HG03571 (cell line): ENCODE measurements around the gene PLPPR2.
"Not testable (repeated sequence)": the region's sequence is repeated elsewhere in the genome, so short reads cannot be mapped to it uniquely, and the experiment has no call there.

Source experiments
- ATAC-seq: cut with Tn5 transposase; IDR thresholded peaks from one replicate; pipeline ENCODE4 v1.9.1; 2021; ENCODE audit not compliant: unreplicated experiment

The PLPPR2 gene

GRCh38 chr19:11370744-11371143 lies 15.5 kb downstream of the PLPPR2 start:
- ATAC-seq, result no peak

GRCh38 chr19:11373166-11373884 lies 18.1 kb downstream of the PLPPR2 start:
- no peak for ATAC-seq

- ATAC-seq, result no peak
Measured at GRCh38 chr19:11373885-11374432, 18.7 kb downstream of the PLPPR2 start.

- ATAC-seq, result peak; percentile 83
Measured at GRCh38 chr19:11374433-11375142, 19.4 kb downstream of the PLPPR2 start, which contains the start of gene SWSAP1. Gene SWSAP1, plus strand, starts transcription at chr19:11374666. Its CDS starts 15 bp downstream, at chr19:11374681.

GRCh38 chr19:11375143-11375948 lies 20.1 kb downstream of the PLPPR2 start:
- no peak for ATAC-seq

GRCh38 chr19:11377237-11377636 lies 22.0 kb downstream of the PLPPR2 start:
- ATAC-seq, result no peak

- no peak for ATAC-seq
Measured at GRCh38 chr19:11377756-11378155, 22.5 kb downstream of the PLPPR2 start.

- ATAC-seq, result no peak
Measured at GRCh38 chr19:11378319-11379189, 23.3 kb downstream of the PLPPR2 start.

GRCh38 chr19:11379269-11379845 lies 24.1 kb downstream of the PLPPR2 start:
- not testable (repeated sequence) for ATAC-seq

- ATAC-seq, result no peak
Measured at GRCh38 chr19:11379857-11380350, 24.7 kb downstream of the PLPPR2 start.

- peak; percentile 58 for ATAC-seq
Measured at GRCh38 chr19:11380653-11381537, 25.7 kb downstream of the PLPPR2 start.

- ATAC-seq, result no peak
Measured at GRCh38 chr19:11382898-11383705, 27.9 kb downstream of the PLPPR2 start.

GRCh38 chr19:11383706-11384048 lies 28.4 kb downstream of the PLPPR2 start:
- ATAC-seq, result no peak

GRCh38 chr19:11384778-11385129 lies 29.5 kb downstream of the PLPPR2 start:
- no peak for ATAC-seq

GRCh38 chr19:11387162-11388034 lies 32.2 kb downstream of the PLPPR2 start:
- ATAC-seq, result no peak

GRCh38 chr19:11390359-11390758 lies 35.1 kb downstream of the PLPPR2 start:
- no peak for ATAC-seq
